Fibroblast of lung (primary cell): ENCODE results near the gene ENPP3. TPM values are rescaled to one million over a fixed set of nuclear protein-coding genes. Genes with fewer than 3 reads are reported as not detected.

ENCODE experiments used
- DNase-seq, 2 donors: peaks; one replicate each; pipeline versions ENCODE4 v3.0.0 to v3.0.0-alpha.2; 2010; ENCODE audit warnings: low read depth in 2 of 2
- H2AFZ ChIP-seq: 2 replicates; pipeline ENCODE4 v1.5.1; 2012; ENCODE audit warnings: low read length, control low read depth, inconsistent platforms
- H3K27ac ChIP-seq: 2 replicates; pipeline ENCODE4 v1.5.1; 2011; ENCODE audit warnings: low read length, control low read depth; ENCODE audit not compliant: insufficient read depth
- H3K27me3 ChIP-seq: 2 replicates; pipeline ENCODE4 v1.5.1; 2011; ENCODE audit warnings: mild to moderate bottlenecking, low read length; ENCODE audit not compliant: control insufficient read depth, insufficient read depth
- H3K36me3 ChIP-seq: 2 replicates; pipeline ENCODE4 v1.5.1; 2011; ENCODE audit warnings: low read length; ENCODE audit not compliant: control insufficient read depth, insufficient read depth
- H3K4me1 ChIP-seq: 2 replicates; pipeline ENCODE4 v1.5.1; 2011; ENCODE audit warnings: low read length; ENCODE audit not compliant: control insufficient read depth, insufficient read depth; ENCODE audit errors: extremely low read depth
- H3K4me2 ChIP-seq: 2 replicates; pipeline ENCODE4 v1.5.1; 2011; ENCODE audit warnings: low read length, control low read depth; ENCODE audit not compliant: insufficient read depth; ENCODE audit errors: extremely low read depth
- H3K4me3 ChIP-seq, 4 experiments: fragments of 200-600 bp in 1 of 4; sonication (generic) in 1 of 4; replicated peaks in 1 of 4; 2 replicates each; pipeline ENCODE4 v1.5.1; 2011 to 2016; ENCODE audit warnings: low read length in 4 of 4, low read depth in 3 of 4, mild to moderate bottlenecking in 3 of 4, control low read depth in 2 of 4, inconsistent platforms in 1 of 4, mixed read lengths in 1 of 4; ENCODE audit not compliant: insufficient read depth in 1 of 4; ENCODE audit errors: control extremely low read depth in 1 of 4
- H3K79me2 ChIP-seq: 2 replicates; pipeline ENCODE4 v1.5.1; 2012; ENCODE audit warnings: mild to moderate bottlenecking, low read length, inconsistent platforms; ENCODE audit not compliant: control insufficient read depth, insufficient read depth
- H3K9ac ChIP-seq: 2 replicates; pipeline ENCODE4 v1.5.1; 2011; ENCODE audit warnings: mild to moderate bottlenecking, low read length, control low read depth; ENCODE audit not compliant: insufficient read depth
- H3K9me3 ChIP-seq: 2 replicates; pipeline ENCODE4 v1.5.1; 2012; ENCODE audit warnings: low read depth, low read length; ENCODE audit not compliant: control insufficient read depth, insufficient read depth
- H4K20me1 ChIP-seq: 2 replicates; pipeline ENCODE4 v1.5.1; 2011; ENCODE audit warnings: low read length; ENCODE audit not compliant: control insufficient read depth, insufficient read depth; ENCODE audit errors: extremely low read depth
- EZH2 ChIP-seq: IDR thresholded peaks from 2 replicates; pipeline ENCODE4 v1.5.1; 2012; ENCODE audit warnings: low read length, control low read depth, mild to moderate bottlenecking; ENCODE audit errors: missing control alignments
- polyA plus RNA-seq, 2 donors: library from polyadenylated mRNA; depleted of rRNA in 1 of 2; stranded (reverse) in 1 of 2; unstranded in 1 of 2; fragments of >200 nt; gene quantifications; 2 replicates each; pipeline ENCODE4 v1.2.1, GENCODE V29; 2011 to 2012; ENCODE audit warnings: missing spikeins in 1 of 2
- total RNA-seq: library from RNA; depleted of rRNA; stranded (reverse); fragments of >200 nt; gene quantifications from 2 replicates; pipeline ENCODE4 v1.2.1, GENCODE V29; 2014
- TF ChIP-seq, protein P1 (sequence below), 2 donors: IDR thresholded peaks in 1 of 2; conservative IDR thresholded peaks in 1 of 2; 1 replicate in 1 of 2; 2 replicates in 1 of 2; pipeline ENCODE4 v1.5.1; 2011 to 2012; ENCODE audit warnings: low read length in 2 of 2, control low read depth in 1 of 2, inconsistent platforms in 1 of 2, low read depth in 1 of 2, mild to moderate bottlenecking in 1 of 2

ENPP3 gene
- total and polyA plus RNA-seq, 2 donors (not counting 1 experiment from before 2014, with no cell fraction given), result 0.06 to 0.17 TPM

- no peak for DNase-seq
- TF ChIP-seq EZH2, result no peak
- TF ChIP-seq, protein P1, sequence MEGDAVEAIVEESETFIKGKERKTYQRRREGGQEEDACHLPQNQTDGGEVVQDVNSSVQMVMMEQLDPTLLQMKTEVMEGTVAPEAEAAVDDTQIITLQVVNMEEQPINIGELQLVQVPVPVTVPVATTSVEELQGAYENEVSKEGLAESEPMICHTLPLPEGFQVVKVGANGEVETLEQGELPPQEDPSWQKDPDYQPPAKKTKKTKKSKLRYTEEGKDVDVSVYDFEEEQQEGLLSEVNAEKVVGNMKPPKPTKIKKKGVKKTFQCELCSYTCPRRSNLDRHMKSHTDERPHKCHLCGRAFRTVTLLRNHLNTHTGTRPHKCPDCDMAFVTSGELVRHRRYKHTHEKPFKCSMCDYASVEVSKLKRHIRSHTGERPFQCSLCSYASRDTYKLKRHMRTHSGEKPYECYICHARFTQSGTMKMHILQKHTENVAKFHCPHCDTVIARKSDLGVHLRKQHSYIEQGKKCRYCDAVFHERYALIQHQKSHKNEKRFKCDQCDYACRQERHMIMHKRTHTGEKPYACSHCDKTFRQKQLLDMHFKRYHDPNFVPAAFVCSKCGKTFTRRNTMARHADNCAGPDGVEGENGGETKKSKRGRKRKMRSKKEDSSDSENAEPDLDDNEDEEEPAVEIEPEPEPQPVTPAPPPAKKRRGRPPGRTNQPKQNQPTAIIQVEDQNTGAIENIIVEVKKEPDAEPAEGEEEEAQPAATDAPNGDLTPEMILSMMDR (conservative IDR thresholded peaks at IDR 0.05 in 1 of 2, IDR thresholded peaks at IDR 0.05 in 1 of 2; ENCODE audit: low read depth in 1 of 2, low read length in 2 of 2), result no peak
- H2AFZ ChIP-seq, result no peak overlapping the region
- no peaks in the 10 kb centered on the region for H3K36me3 ChIP-seq
- no peak overlapping the region for H3K4me3 ChIP-seq
- H3K27ac ChIP-seq, result no peak overlapping the region
- H3K27me3 ChIP-seq, result no peaks in the 10 kb centered on the region
- no peak overlapping the region for H3K9ac ChIP-seq
- no peaks in the 10 kb centered on the region for H3K9me3 ChIP-seq
- no peaks in the 10 kb centered on the region for H4K20me1 ChIP-seq
- H3K4me2 ChIP-seq, result peak overlapping the region; percentile 2
- H3K4me1 ChIP-seq, result peaks cover 18% of the 10 kb centered on the region
- H3K79me2 ChIP-seq, result no peaks in the 10 kb centered on the region
These were observed 124.6 kb downstream of the ENPP3 start for GRCh38 chr6:131761762-131762067.

GRCh38 chr6:131762984-131763383 is 125.9 kb downstream of the ENPP3 start:
- H3K9me3 ChIP-seq, result no peaks in the 10 kb centered on the region
- H3K4me2 ChIP-seq, result no peak overlapping the region
- peaks cover 18% of the 10 kb centered on the region for H3K4me1 ChIP-seq
- no peaks in the 10 kb centered on the region for H3K36me3 ChIP-seq
- no peak overlapping the region for H3K9ac ChIP-seq
- H3K79me2 ChIP-seq, result no peaks in the 10 kb centered on the region
- H3K4me3 ChIP-seq, result no peak overlapping the region
- no peak for TF ChIP-seq EZH2
- TF ChIP-seq, protein P1 (conservative IDR thresholded peaks at IDR 0.05 in 1 of 2, IDR thresholded peaks at IDR 0.05 in 1 of 2; ENCODE audit: low read depth in 1 of 2, low read length in 2 of 2), result no peak
- no peaks in the 10 kb centered on the region for H3K27me3 ChIP-seq
- no peaks in the 10 kb centered on the region for H4K20me1 ChIP-seq
- H3K27ac ChIP-seq, result no peak overlapping the region
- peak in 1 of 2 donors; percentile 62 for DNase-seq
- no peak overlapping the region for H2AFZ ChIP-seq

- Histone ChIP-seq H3K9ac (no peak overlapping the region), H3K27ac (no peak overlapping the region), H3K4me3 (no peak overlapping the region), H3K4me2 (no peak overlapping the region), H3K4me1 (peaks cover 18% of the 10 kb centered on the region), H3K27me3 (no peaks in the 10 kb centered on the region), H2AFZ (no peak overlapping the region), H3K79me2 (no peaks in the 10 kb centered on the region), H3K36me3 (no peaks in the 10 kb centered on the region), H3K9me3 (no peaks in the 10 kb centered on the region), H4K20me1 (no peaks in the 10 kb centered on the region)
- no peak for TF ChIP-seq EZH2
- TF ChIP-seq, protein P1 (conservative IDR thresholded peaks at IDR 0.05 in 1 of 2, IDR thresholded peaks at IDR 0.05 in 1 of 2; ENCODE audit: low read depth in 1 of 2, low read length in 2 of 2), result no peak
- DNase-seq, result no peak
These were observed 126.6 kb downstream of the ENPP3 start for GRCh38 chr6:131763749-131764148.
